Activated T-helper 1 cell treated with anti-CD3 and anti-CD28 coated beads, Interleukin-12 subunit alpha, Interleukin-12 subunit beta, Interleukin-2, Interleukin-4 antibody, amounts not matched to agents 30 ng/mL and 10 ng/mL and 1 ng/mL, durations not matched to agents 14 hours and 24 hours and 36 hours (primary cell): ENCODE data around the gene RASA2. TPM values are rescaled to one million over a fixed set of nuclear protein-coding genes. Genes with fewer than 3 reads are reported as not detected.
"Not testable (repeated sequence)": the region's sequence is repeated elsewhere in the genome, so short reads cannot be mapped to it uniquely, and the experiment has no call there.

Experiments
- DNase-seq: peaks from one replicate; pipeline ENCODE4 v3.0.0; 2021; ENCODE audit warnings: low spot score
- H3K27ac Mint-ChIP-seq: one replicate; pipeline ENCODE4 v1.8.0; 2021; ENCODE audit warnings: mild to moderate bottlenecking, mixed read lengths
- H3K27me3 Mint-ChIP-seq: one replicate; pipeline ENCODE4 v1.8.0; 2022; ENCODE audit warnings: mild to moderate bottlenecking, moderate library complexity, mixed read lengths; ENCODE audit not compliant: insufficient read depth
- H3K36me3 Mint-ChIP-seq: one replicate; pipeline ENCODE4 v1.8.0; 2021; ENCODE audit warnings: low read depth, mixed read lengths
- H3K4me1 Mint-ChIP-seq: one replicate; pipeline ENCODE4 v1.8.0; 2021; ENCODE audit warnings: low read depth, mixed read lengths
- H3K4me3 Mint-ChIP-seq: one replicate; pipeline ENCODE4 v1.8.0; 2021; ENCODE audit warnings: mild to moderate bottlenecking, moderate library complexity, mixed read lengths
- H3K9me3 Mint-ChIP-seq: one replicate; pipeline ENCODE4 v1.8.0; 2021; ENCODE audit warnings: mixed read lengths
- intact Hi-C: fragments of 100-400 bp; cut with micrococcal nuclease; formaldehyde crosslinking; loops from one replicate; pipeline ENCODE4 v1.15.1; 2024
- total RNA-seq: library from RNA; stranded (reverse); gene quantifications from 2 replicates; pipeline ENCODE4 v1.2.3, GENCODE V29; 2022

RASA2 gene
- total RNA-seq, 1 donor from 2014 or later = 39.2 TPM

- Mint-ChIP-seq H3K36me3 (no peaks in the 10 kb centered on the region), H3K27ac (no peak overlapping the region)
Observed at GRCh38 chr3:141623691-141624090, 136.9 kb downstream of the RASA2 start.

GRCh38 chr3:141625506-141625905 is 138.7 kb downstream of the RASA2 start:
- no peaks in the 10 kb centered on the region for H3K4me1 Mint-ChIP-seq
- no peak overlapping the region for H3K27ac Mint-ChIP-seq
- H3K9me3 Mint-ChIP-seq = peaks cover 10% of the 10 kb centered on the region
- intact Hi-C loops = no loop called here
- no peaks in the 10 kb centered on the region for H3K27me3 Mint-ChIP-seq
- no peaks in the 10 kb centered on the region for H3K36me3 Mint-ChIP-seq
- no peak overlapping the region for H3K4me3 Mint-ChIP-seq
- DNase-seq = no peak

More at GRCh38 chr3:141623691-141624090, 136.9 kb downstream of the RASA2 start:
- intact Hi-C loops = no loop called here
- Mint-ChIP-seq H3K27me3 (no peaks in the 10 kb centered on the region), H3K4me3 (no peak overlapping the region), H3K4me1 (no peaks in the 10 kb centered on the region), H3K9me3 (peaks cover 6% of the 10 kb centered on the region)
- no peak for DNase-seq

- H3K27ac Mint-ChIP-seq, intact Hi-C loops, H3K9me3 Mint-ChIP-seq, H3K4me1 Mint-ChIP-seq, DNase-seq, H3K27me3 Mint-ChIP-seq, H3K36me3 Mint-ChIP-seq, H3K4me3 Mint-ChIP-seq: not testable (repeated sequence)
Observed at GRCh38 chr3:141628334-141628733, 141.5 kb downstream of the RASA2 start.

- H3K9me3 Mint-ChIP-seq, H3K27me3 Mint-ChIP-seq, DNase-seq, H3K27ac Mint-ChIP-seq, H3K4me3 Mint-ChIP-seq, H3K4me1 Mint-ChIP-seq, intact Hi-C loops, H3K36me3 Mint-ChIP-seq: not testable (repeated sequence)
Observed at GRCh38 chr3:141628868-141629441, 142.1 kb downstream of the RASA2 start.

GRCh38 chr3:141629976-141630375 is 143.1 kb downstream of the RASA2 start:
- intact Hi-C loops = no loop called here
- H3K4me3 Mint-ChIP-seq = no peak overlapping the region
- no peak for DNase-seq
- peaks cover 3% of the 10 kb centered on the region for H3K27me3 Mint-ChIP-seq
- H3K27ac Mint-ChIP-seq = no peak overlapping the region
- no peaks in the 10 kb centered on the region for H3K4me1 Mint-ChIP-seq
- peaks cover 10% of the 10 kb centered on the region for H3K9me3 Mint-ChIP-seq
- no peaks in the 10 kb centered on the region for H3K36me3 Mint-ChIP-seq

GRCh38 chr3:141632779-141633374 is 146.1 kb downstream of the RASA2 start:
- peaks cover 10% of the 10 kb centered on the region for H3K9me3 Mint-ChIP-seq
- no peak overlapping the region for H3K27ac Mint-ChIP-seq

GRCh38 chr3:141642215-141642614 is 155.4 kb downstream of the RASA2 start:
- Mint-ChIP-seq H3K27ac (no peak overlapping the region), H3K4me1 (no peaks in the 10 kb centered on the region), H3K36me3 (no peaks in the 10 kb centered on the region), H3K4me3 (no peak overlapping the region), H3K9me3 (no peaks in the 10 kb centered on the region), H3K27me3 (peaks cover 1% of the 10 kb centered on the region)
- no peak for DNase-seq
- intact Hi-C loops = no loop called here

More at GRCh38 chr3:141632779-141633374, 146.1 kb downstream of the RASA2 start:
- Mint-ChIP-seq H3K27me3 (peaks cover 3% of the 10 kb centered on the region), H3K36me3 (no peaks in the 10 kb centered on the region), H3K4me3 (no peak overlapping the region), H3K4me1 (no peaks in the 10 kb centered on the region)
- DNase-seq = no peak
- intact Hi-C loops = no loop called here

- Mint-ChIP-seq H3K27ac (no peak overlapping the region), H3K36me3 (no peaks in the 10 kb centered on the region), H3K4me1 (no peaks in the 10 kb centered on the region), H3K9me3 (no peaks in the 10 kb centered on the region), H3K4me3 (no peak overlapping the region), H3K27me3 (peaks cover 1% of the 10 kb centered on the region)
- no peak for DNase-seq
- intact Hi-C loops = no loop called here
Observed at GRCh38 chr3:141643391-141643790, 156.6 kb downstream of the RASA2 start.

GRCh38 chr3:141643796-141644195 is 157.0 kb downstream of the RASA2 start:
- H3K27ac Mint-ChIP-seq = no peak overlapping the region

GRCh38 chr3:141644931-141645330 is 158.1 kb downstream of the RASA2 start:
- Mint-ChIP-seq H3K27me3 (peaks cover 1% of the 10 kb centered on the region), H3K36me3 (no peaks in the 10 kb centered on the region)
- intact Hi-C loops = loop anchor here (1.0 to 2.0 kb wide), 3 partner anchors 68 to 342 kb away; no protein-coding TSS in a partner anchor

More at GRCh38 chr3:141643796-141644195, 157.0 kb downstream of the RASA2 start:
- intact Hi-C loops = loop anchor here (2.0 kb wide), 2 partner anchors 67 to 341 kb away; no protein-coding TSS in a partner anchor
- peaks cover 1% of the 10 kb centered on the region for H3K27me3 Mint-ChIP-seq
- H3K9me3 Mint-ChIP-seq = no peaks in the 10 kb centered on the region
- H3K36me3 Mint-ChIP-seq = no peaks in the 10 kb centered on the region
- DNase-seq = no peak
- H3K4me3 Mint-ChIP-seq = no peak overlapping the region
- no peaks in the 10 kb centered on the region for H3K4me1 Mint-ChIP-seq

GRCh38 chr3:141646760-141647561 is 160.1 kb downstream of the RASA2 start:
- no peaks in the 10 kb centered on the region for H3K9me3 Mint-ChIP-seq
- DNase-seq = no peak
- H3K4me1 Mint-ChIP-seq = no peaks in the 10 kb centered on the region
- H3K27me3 Mint-ChIP-seq = peaks cover 4% of the 10 kb centered on the region
- H3K27ac Mint-ChIP-seq = no peak overlapping the region
- no peaks in the 10 kb centered on the region for H3K36me3 Mint-ChIP-seq
- no peak overlapping the region for H3K4me3 Mint-ChIP-seq
- intact Hi-C loops = no loop called here

More at GRCh38 chr3:141644931-141645330, 158.1 kb downstream of the RASA2 start:
- peak; percentile 51 for DNase-seq
- Mint-ChIP-seq H3K9me3 (no peaks in the 10 kb centered on the region), H3K4me1 (no peaks in the 10 kb centered on the region), H3K27ac (no peak overlapping the region), H3K4me3 (no peak overlapping the region)

- Mint-ChIP-seq H3K36me3 (no peaks in the 10 kb centered on the region), H3K4me3 (no peak overlapping the region), H3K9me3 (no peaks in the 10 kb centered on the region), H3K27ac (no peak overlapping the region), H3K27me3 (peaks cover 4% of the 10 kb centered on the region), H3K4me1 (no peaks in the 10 kb centered on the region)
- no peak for DNase-seq
- intact Hi-C loops = no loop called here
Observed at GRCh38 chr3:141647562-141647915, 160.7 kb downstream of the RASA2 start.
